GM21576 (cell line): Measurements from ENCODE around the gene R3HDM2.
"Not testable (repeated sequence)": the region's sequence is repeated elsewhere in the genome, so short reads cannot be mapped to it uniquely, and the experiment has no call there.

Experiments used
- ATAC-seq: cut with Tn5 transposase; IDR thresholded peaks from one replicate; pipeline ENCODE4 v1.9.1; 2021; ENCODE audit warnings: mild to moderate bottlenecking, moderate library complexity; ENCODE audit not compliant: unreplicated experiment

The R3HDM2 gene

GRCh38 chr12:57429473-57430111 lies 1.3 kb downstream of the R3HDM2 start:
- ATAC-seq, result no peak

DNA sequence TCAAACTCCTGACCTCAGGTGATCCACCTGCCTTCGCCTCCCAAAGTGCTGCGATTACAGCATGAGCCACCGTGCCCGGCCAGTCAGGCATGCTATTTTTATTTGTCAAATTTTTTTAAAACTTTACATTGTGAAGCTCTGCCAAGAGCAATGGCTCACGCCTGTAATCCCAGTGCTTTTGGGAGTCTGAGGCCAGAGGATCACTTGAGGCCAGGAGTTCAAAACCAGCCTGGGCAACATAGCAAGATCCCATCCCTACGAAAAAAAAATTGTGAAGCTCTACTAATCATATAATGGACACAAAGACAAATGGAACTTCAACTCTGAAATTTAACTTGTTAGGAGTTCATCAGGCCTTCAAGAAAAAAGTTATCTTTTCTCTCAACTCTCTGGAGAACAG lies 1.9 kb downstream of the R3HDM2 start:
- ATAC-seq, result no peak

DNA sequence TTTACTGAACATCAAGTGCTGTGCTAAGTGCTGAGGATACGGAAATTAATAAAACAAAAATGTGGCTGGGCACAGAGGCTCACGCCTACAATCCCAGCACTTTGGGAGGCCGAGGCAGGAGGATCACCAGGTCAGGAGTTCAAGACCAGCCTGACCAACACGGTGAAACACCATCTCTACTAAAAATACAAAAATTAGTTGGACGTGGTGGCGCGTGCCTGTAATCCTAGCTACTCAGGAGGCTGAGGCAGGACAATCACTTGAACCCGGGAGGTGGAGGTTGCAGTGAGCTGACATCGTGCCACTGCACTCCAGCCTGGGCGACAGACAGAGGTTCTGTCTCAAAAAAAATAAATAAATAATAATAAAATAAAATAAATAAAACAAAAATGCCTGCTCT lies 3.9 kb downstream of the R3HDM2 start:
- ATAC-seq, result not testable (repeated sequence)

- ATAC-seq, result no peak
Measured at GRCh38 chr12:57420482-57420881, 10.4 kb downstream of the R3HDM2 start.

DNA sequence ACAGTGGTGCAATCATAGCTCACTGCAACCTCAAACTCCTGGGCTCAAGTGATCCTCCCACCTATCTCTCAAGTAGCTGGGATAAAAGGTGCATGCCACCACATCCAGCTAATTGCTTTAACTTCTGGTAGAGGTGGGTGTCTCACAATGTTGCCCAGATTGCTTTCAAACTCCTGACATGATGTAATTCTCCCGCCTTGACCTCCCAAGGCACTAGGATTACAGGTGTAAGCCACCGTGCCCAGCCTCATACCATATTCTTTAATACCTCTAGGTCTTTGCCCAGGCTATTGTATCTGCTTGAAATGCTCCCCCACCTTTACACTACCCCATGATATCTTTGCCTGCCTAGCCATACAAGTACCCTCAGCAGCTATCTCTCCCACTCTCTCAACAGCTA lies 11.3 kb downstream of the R3HDM2 start:
- ATAC-seq, result no peak

GRCh38 chr12:57418255-57418654 lies 12.6 kb downstream of the R3HDM2 start:
- ATAC-seq, result no peak

GRCh38 chr12:57416039-57416996 lies 14.5 kb downstream of the R3HDM2 start:
- ATAC-seq, result no peak

GRCh38 chr12:57415088-57415487 lies 15.8 kb downstream of the R3HDM2 start:
- no peak for ATAC-seq

GRCh38 chr12:57414160-57414559 lies 16.7 kb downstream of the R3HDM2 start:
- not testable (repeated sequence) for ATAC-seq

DNA sequence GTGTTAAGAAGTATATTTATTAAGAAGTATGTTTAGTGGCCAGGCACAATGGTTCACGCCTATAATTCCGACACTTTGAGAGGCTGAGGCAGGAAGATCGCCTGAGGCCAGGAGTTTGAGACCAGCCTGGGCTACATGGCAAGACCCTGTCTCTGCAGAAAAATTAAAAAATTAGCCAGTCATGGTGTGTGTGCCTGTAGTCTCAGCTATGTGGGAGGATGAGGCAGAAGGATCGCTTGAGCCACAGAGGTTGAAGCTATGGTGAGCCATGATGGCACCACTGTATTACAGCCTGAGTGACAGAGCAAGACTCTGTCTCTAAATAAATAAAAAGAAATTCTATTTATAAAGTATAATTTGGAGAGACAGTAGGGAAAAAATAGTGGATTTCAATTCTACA lies 20.3 kb downstream of the R3HDM2 start:
- ATAC-seq, result no peak

DNA sequence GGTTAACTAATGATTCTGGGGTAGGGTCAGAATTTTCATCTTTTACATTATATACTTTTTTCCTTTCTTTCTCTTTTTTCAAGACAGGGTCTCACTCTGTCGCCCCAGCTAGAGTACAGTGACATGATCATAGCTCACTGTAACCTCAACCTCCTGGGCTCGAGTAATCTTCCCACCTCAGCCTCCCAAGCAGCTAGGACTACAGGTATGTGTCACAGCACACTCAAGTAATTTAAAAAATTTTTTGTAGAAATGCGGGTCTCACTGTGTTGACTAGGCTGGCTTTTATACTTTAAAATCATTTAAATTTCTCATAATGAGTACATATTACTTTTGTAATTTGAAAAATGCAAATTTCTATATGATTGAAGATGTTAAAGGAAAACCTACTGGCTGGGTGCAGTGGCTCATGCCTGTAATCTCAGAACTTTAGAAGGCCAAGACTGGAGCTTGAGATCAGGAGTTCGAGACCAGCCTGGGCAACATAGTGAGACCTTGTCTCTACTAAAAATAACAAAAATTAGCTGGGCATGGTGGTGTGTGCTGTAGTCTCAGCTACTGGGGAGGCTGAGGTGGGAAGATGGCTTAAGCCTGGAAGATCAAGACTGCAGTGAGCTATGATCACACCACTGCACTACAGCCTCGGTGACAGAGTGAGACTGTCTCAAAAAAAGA lies 25.7 kb downstream of the R3HDM2 start:
- no peak for ATAC-seq

DNA sequence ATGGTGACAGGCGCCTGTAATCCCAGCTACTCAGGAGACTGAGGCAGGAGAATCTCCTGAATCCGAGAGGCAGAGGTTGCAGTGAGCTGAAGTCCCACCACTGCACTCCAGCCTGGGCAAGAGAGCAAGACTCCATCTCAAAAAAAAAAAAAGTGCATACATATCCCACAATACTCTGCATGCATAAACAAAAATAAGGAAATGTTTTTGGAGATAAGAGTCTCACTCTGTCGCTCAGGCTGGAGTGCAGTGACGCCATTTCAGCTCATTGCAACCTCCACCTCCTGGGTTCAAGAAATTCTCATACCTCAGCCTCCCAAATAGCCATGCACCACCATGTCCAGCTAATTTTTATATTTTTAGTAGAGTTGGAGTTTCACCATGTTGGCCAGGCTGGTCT lies 28.7 kb downstream of the R3HDM2 start:
- not testable (repeated sequence) for ATAC-seq

GRCh38 chr12:57401165-57401564 lies 29.7 kb downstream of the R3HDM2 start:
- ATAC-seq, result no peak

GRCh38 chr12:57399718-57400463 lies 31.0 kb downstream of the R3HDM2 start:
- not testable (repeated sequence) for ATAC-seq

- no peak for ATAC-seq
Measured at GRCh38 chr12:57397441-57397840, 33.4 kb downstream of the R3HDM2 start.

GRCh38 chr12:57395121-57395520 lies 35.7 kb downstream of the R3HDM2 start:
- no peak for ATAC-seq

GRCh38 chr12:57390174-57390573 lies 40.7 kb downstream of the R3HDM2 start:
- ATAC-seq, result no peak

DNA sequence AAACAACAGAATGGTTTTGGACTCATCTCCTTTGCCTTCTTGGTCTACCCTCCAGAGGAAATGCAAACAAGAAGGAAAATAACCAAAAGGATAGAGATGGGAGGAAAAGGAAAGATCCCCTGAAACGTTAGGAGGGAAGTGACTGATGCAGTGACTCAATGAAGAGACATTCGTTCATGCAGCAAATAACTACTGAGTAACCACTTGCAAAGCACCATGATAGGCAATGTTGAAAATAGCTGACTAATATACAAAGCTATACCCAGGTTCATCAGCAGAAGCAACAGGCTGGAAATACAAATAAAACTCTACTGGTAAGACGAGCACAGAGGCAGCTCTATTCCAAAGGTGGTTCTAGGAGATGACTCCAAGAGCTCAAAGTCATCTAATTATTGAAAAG lies 41.8 kb downstream of the R3HDM2 start:
- ATAC-seq, result no peak

DNA sequence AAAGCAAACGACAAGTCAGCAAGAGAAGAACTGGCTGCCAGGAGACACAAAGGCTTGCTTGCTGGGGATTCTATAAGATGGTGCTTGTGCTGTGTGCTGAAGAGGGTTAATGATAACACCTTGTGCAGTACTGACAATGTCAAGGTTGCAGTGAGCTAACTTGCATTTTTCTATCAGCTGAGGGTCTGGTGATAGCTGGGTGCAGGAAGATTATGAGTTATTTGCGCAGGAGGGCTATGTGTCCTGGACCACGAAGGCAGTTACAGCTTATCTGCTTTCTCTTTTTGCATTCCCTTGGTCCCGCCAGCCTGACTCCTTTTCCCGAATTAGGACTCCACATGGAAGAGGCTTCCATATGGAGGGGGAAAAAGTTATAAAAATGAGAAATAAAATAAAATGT lies 42.4 kb downstream of the R3HDM2 start:
- ATAC-seq, result no peak

DNA sequence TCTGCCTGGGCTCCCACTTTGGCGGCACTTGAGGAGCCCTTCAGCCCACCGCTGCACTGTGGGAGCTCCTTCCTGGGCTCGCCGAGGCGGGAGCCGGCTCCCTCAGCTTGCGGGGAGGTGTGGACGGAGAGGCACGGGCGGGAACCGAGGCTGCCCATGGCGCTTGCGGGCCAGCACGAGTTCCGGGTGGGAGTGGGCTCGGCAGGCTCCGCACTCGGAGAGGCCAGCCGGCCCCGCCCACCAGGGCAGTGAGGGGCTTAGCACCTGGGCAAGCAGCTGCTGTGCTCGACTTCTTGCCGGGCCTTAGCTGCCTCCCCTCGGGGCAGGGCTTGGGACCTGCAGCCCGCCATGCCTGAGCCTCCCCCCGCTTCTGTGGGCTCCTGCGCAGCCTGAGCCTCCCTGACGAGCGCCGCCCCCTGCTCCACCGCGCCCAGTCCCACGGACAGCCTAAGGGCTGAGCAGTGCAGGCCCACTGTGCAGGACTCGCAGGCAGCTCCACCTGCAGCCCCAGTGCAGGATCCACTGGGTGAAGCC lies 44.6 kb downstream of the R3HDM2 start:
- ATAC-seq, result no peak

DNA sequence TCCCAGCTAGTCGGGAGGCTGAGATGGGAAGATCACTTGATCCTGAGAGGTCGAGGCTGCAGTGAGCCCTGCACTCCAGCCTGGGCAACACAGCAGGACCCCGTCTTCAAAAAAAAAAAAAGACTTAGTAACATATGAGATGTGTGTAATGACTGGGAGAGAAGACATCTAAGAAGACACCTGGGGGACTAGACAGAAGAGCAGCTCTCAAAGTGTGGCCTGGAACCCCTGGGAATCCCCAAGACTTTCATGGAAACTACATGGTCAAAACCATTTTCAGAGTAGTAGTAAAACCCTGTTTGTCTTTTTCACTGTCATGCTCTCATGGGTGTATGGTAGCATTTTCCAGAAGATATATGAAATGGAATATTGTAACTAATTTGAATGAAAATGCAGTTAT lies 45.3 kb downstream of the R3HDM2 start:
- no peak for ATAC-seq
